Activated T-helper 17 cell treated with anti-CD3 and anti-CD28 coated beads, Interleukin-2, amount 50 U/mL, for 72 hours (primary cell): Measurements from ENCODE around the gene EXOC6. TPM values are rescaled to one million over a fixed set of nuclear protein-coding genes. Genes with fewer than 3 reads are reported as not detected.
"Not testable (repeated sequence)": the region's sequence is repeated elsewhere in the genome, so short reads cannot be mapped to it uniquely, and the experiment has no call there.

Source experiments
- ATAC-seq: fragments of 150-1000 bp; cut with Tn5 transposase; replicated peaks from 2 replicates; pipeline ENCODE4 v1.10.0; 2021; ENCODE audit warnings: mild to moderate bottlenecking, moderate library complexity
- H3K27ac Mint-ChIP-seq: one replicate; pipeline ENCODE4 v1.8.0; 2022; ENCODE audit warnings: mixed read lengths
- H3K27me3 Mint-ChIP-seq: one replicate; pipeline ENCODE4 v1.8.0; 2022; ENCODE audit warnings: mixed read lengths
- H3K36me3 Mint-ChIP-seq: one replicate; pipeline ENCODE4 v1.8.0; 2022; ENCODE audit warnings: low read depth, mild to moderate bottlenecking, mixed read lengths
- H3K4me1 Mint-ChIP-seq: one replicate; pipeline ENCODE4 v1.8.0; 2022; ENCODE audit warnings: mixed read lengths
- H3K4me3 Mint-ChIP-seq: one replicate; pipeline ENCODE4 v1.8.0; 2022; ENCODE audit warnings: mild to moderate bottlenecking, mixed read lengths
- H3K9me3 Mint-ChIP-seq: one replicate; pipeline ENCODE4 v1.8.0; 2022; ENCODE audit warnings: mixed read lengths
- total RNA-seq, 2 donors: library from RNA; stranded (reverse); gene quantifications; one replicate each; pipeline ENCODE4 v1.2.3, GENCODE V29; 2022

EXOC6 gene
- total RNA-seq, 2 donors from 2014 or later: 9.8 to 12.1 TPM

DNA sequence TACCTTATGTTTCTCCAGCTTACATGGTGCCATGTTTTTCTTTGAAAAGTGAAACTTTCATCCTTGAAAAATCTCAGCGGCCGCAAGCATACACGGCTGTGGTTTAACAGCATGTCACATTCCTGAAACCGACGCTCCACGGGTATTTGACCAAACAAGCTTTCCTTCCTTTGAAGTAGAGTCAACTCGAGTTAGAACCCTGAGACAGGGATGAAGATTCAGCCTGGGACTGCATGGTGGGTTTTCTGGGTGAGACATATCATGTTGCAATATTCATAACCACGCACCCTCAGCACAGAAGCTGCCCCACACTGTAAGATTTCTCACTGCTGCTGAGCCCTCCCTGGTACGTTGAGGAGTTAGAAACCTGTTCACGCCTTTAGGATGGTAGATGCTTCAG, 233.5 kb downstream of the EXOC6 start:
- Mint-ChIP-seq H3K27ac (no peak overlapping the region), H3K27me3 (peaks cover 28% of the 10 kb centered on the region), H3K4me3 (no peak overlapping the region), H3K9me3 (no peaks in the 10 kb centered on the region), H3K36me3 (no peaks in the 10 kb centered on the region), H3K4me1 (peaks cover 5% of the 10 kb centered on the region)
- no peak for ATAC-seq

DNA sequence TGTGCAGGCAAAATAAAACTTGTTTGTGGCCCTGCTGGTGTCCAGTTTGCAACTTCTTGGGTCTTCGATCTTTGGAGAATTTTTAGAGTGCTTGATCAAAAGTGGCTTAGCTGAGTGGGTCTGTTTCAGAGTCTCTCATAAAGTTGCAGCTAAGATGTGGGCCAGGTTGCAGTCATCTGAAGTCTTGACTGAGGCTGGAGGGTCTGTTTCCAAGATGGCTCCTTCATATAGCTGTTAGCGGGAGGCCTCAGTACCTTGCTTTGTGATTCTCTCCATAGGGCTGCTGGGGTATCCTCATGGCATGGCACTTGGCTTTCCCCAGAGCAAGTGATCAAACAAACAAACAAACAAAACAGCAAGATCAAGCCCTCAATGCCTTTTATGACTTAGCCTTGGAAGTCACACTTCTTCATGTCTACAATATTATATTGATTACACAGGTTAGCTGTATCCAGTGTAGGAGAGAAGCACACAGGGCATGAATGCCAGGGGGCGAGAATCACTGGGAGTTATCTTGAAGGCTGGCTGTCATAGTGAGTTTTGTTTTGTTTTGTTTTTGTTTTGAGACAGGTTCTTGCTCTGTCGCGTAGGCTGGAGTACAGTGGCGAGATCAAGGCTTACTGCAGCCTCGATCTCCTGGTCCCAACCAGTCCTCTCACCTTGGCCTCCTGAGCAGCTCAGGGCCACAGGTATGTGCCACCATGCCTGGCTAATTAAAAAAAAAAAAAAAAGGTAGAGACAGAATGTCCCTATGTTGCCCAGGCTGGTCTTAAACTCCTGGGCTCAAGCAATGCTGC, 235.6 kb downstream of the EXOC6 start:
- ATAC-seq: no peak
- H3K9me3 Mint-ChIP-seq: no peaks in the 10 kb centered on the region
- H3K4me1 Mint-ChIP-seq: peaks cover 5% of the 10 kb centered on the region
- H3K36me3 Mint-ChIP-seq: no peaks in the 10 kb centered on the region
- H3K27me3 Mint-ChIP-seq: peaks cover 29% of the 10 kb centered on the region
- H3K27ac Mint-ChIP-seq: no peak overlapping the region
- no peak overlapping the region for H3K4me3 Mint-ChIP-seq

- Mint-ChIP-seq H3K4me3 (no peak overlapping the region), H3K4me1 (no peaks in the 10 kb centered on the region), H3K27me3 (peaks cover 21% of the 10 kb centered on the region), H3K27ac (no peak overlapping the region), H3K36me3 (no peaks in the 10 kb centered on the region), H3K9me3 (no peaks in the 10 kb centered on the region)
- no peak for ATAC-seq
These were observed 237.0 kb downstream of the EXOC6 start for GRCh38 chr10:93085272-93085859.

DNA sequence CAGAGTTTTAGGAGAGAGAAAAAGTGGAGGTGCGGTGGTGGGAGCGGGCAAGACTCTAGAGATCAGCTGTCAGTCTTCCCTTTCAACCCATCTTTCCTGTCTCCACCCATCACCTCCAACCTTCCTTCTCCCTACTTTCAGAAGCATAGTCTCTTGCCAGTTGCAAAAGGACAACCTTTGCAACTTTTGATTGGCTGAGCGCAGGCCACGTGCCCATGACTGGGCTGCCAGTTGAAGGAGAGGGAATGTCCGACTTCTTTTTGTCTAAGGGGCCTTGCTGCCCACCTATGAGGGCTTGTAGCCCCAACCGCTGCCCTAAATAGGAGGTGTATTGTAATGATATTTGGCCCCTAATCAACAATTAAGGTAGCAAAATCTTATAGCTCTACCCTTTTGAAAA, 238.0 kb downstream of the EXOC6 start:
- H3K9me3 Mint-ChIP-seq: no peaks in the 10 kb centered on the region
- no peak overlapping the region for H3K27ac Mint-ChIP-seq
- H3K36me3 Mint-ChIP-seq: no peaks in the 10 kb centered on the region
- no peak overlapping the region for H3K4me3 Mint-ChIP-seq
- no peak for ATAC-seq
- peaks cover 17% of the 10 kb centered on the region for H3K27me3 Mint-ChIP-seq
- no peaks in the 10 kb centered on the region for H3K4me1 Mint-ChIP-seq

DNA sequence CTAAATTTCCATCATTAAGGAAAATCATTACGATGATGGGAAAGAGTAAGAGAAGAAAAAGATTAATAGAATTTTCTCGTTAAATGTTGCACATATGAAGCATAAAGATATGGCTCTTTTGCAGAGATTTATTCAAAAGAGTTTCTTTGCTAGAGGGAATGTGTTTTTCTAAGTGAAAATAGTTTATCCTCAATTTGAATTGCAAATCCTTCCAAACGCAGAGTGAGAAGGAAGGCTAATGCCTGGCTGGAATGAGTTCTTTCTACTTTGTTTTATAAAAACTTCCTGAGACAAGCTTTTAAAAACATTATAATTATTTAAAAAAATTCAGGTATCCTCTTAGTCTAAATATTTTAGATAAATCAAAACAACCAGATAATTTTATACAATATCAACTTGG, 239.5 kb downstream of the EXOC6 start:
- H3K36me3 Mint-ChIP-seq: no peaks in the 10 kb centered on the region
- H3K27me3 Mint-ChIP-seq: peaks cover 16% of the 10 kb centered on the region
- no peak for ATAC-seq
- no peak overlapping the region for H3K27ac Mint-ChIP-seq
- no peak overlapping the region for H3K4me3 Mint-ChIP-seq
- H3K9me3 Mint-ChIP-seq: no peaks in the 10 kb centered on the region
- no peaks in the 10 kb centered on the region for H3K4me1 Mint-ChIP-seq

DNA sequence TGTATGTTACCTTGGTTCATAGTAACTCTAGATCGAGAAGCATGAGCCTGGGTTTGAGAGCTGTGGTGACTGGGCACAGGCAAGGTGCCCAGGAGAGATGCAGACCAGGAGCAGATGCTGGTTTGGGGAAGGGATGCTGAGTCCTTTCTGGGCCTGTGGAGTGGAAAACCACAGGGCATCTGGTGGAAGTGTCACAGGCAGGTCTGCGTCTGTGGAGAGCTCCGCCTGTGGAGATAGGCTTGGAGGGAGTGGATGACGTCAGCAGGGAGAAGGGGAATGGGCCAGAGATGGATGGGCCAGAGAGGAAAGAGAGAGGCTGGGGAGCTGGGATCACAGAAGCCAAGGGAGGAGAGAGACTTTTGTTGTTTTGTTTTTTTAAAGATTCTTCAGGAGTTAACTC, 240.1 kb downstream of the EXOC6 start:
- H3K4me1 Mint-ChIP-seq: no peaks in the 10 kb centered on the region
- no peak overlapping the region for H3K27ac Mint-ChIP-seq
- no peaks in the 10 kb centered on the region for H3K9me3 Mint-ChIP-seq
- H3K27me3 Mint-ChIP-seq: peaks cover 16% of the 10 kb centered on the region
- ATAC-seq: no peak
- H3K36me3 Mint-ChIP-seq: no peaks in the 10 kb centered on the region
- no peak overlapping the region for H3K4me3 Mint-ChIP-seq

- no peak for ATAC-seq
- no peaks in the 10 kb centered on the region for H3K4me1 Mint-ChIP-seq
- H3K9me3 Mint-ChIP-seq: no peaks in the 10 kb centered on the region
- no peak overlapping the region for H3K4me3 Mint-ChIP-seq
- no peaks in the 10 kb centered on the region for H3K36me3 Mint-ChIP-seq
- H3K27me3 Mint-ChIP-seq: peaks cover 16% of the 10 kb centered on the region
- H3K27ac Mint-ChIP-seq: no peak overlapping the region
These were observed 242.3 kb downstream of the EXOC6 start for GRCh38 chr10:93090619-93091018.

DNA sequence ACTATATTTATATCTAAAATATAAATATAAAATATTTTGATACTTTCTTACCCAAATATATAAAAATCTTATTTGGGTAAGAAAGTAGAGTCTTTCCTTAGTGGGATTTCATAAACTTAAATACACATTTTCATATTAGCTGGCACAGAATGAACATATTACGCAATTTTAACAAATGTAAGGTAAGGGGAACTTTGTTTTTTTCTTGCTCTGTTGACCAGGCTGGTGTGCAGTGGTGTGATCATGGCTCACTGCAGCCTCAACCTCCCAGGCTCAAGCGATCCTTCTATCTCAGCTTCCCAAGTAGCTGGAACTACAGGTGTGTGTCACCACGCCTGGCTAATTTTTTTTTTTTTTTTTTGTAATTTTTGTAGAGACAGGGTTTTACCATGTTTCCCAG, 243.6 kb downstream of the EXOC6 start:
- H3K9me3 Mint-ChIP-seq: no peaks in the 10 kb centered on the region
- H3K4me1 Mint-ChIP-seq: no peaks in the 10 kb centered on the region
- ATAC-seq: no peak
- H3K27ac Mint-ChIP-seq: no peak overlapping the region
- H3K36me3 Mint-ChIP-seq: no peaks in the 10 kb centered on the region
- H3K4me3 Mint-ChIP-seq: no peak overlapping the region
- peaks cover 12% of the 10 kb centered on the region for H3K27me3 Mint-ChIP-seq

DNA sequence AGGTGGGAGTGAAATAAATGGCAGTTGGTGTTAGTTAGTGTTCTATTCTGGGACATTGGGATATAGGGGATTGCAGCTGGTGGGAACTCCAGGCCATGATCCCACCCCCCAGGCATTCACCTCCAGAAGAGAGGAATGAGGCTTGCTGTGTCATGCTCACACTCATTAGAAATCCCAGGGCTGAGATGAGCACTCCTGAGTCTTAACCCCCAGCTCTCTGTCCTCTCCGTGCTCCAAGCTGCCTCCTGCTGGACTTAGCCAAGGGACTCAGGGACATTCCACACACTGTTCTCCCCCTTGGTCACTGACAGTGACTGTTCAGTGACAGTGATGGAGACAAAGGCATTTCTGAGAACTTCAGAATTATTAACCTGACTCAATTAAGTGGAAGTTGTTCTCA, 246.9 kb downstream of the EXOC6 start:
- no peak overlapping the region for H3K4me3 Mint-ChIP-seq
- no peak for ATAC-seq
- H3K36me3 Mint-ChIP-seq: no peaks in the 10 kb centered on the region
- no peaks in the 10 kb centered on the region for H3K9me3 Mint-ChIP-seq
- H3K27ac Mint-ChIP-seq: no peak overlapping the region
- H3K4me1 Mint-ChIP-seq: no peaks in the 10 kb centered on the region
- peaks cover 3% of the 10 kb centered on the region for H3K27me3 Mint-ChIP-seq

- ATAC-seq: no peak
- Mint-ChIP-seq H3K27me3 (peaks cover 3% of the 10 kb centered on the region), H3K9me3 (no peaks in the 10 kb centered on the region), H3K36me3 (no peaks in the 10 kb centered on the region), H3K4me1 (no peaks in the 10 kb centered on the region), H3K4me3 (no peak overlapping the region), H3K27ac (no peak overlapping the region)
These were observed 248.6 kb downstream of the EXOC6 start for GRCh38 chr10:93096901-93097300.

- ATAC-seq: no peak
- Mint-ChIP-seq H3K4me3 (no peak overlapping the region), H3K27me3 (peaks cover 3% of the 10 kb centered on the region), H3K27ac (no peak overlapping the region), H3K4me1 (no peaks in the 10 kb centered on the region), H3K9me3 (no peaks in the 10 kb centered on the region), H3K36me3 (no peaks in the 10 kb centered on the region)
These were observed 249.1 kb downstream of the EXOC6 start for GRCh38 chr10:93097386-93097785.

DNA sequence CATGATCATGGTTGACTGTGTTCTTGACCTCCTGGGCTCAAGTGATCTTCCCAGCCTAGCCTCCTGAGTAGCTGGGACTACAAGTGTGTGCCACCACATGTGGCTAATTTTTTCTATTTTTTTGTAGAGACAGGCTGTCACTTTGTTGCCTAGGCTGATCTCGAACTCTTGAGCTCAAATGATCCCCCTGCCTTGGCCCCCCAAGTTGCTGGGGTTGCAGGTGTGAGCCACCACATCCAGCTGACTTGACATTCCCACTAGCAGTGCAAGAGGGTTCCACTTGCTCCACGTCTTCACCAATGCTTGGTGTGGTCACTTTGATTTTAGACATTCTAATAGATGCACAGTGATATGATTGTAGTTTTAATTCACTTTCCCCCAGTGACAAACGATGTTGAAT, 250.5 kb downstream of the EXOC6 start:
- no peaks in the 10 kb centered on the region for H3K36me3 Mint-ChIP-seq
- no peaks in the 10 kb centered on the region for H3K9me3 Mint-ChIP-seq
- no peaks in the 10 kb centered on the region for H3K4me1 Mint-ChIP-seq
- no peaks in the 10 kb centered on the region for H3K27me3 Mint-ChIP-seq
- H3K27ac Mint-ChIP-seq: no peak overlapping the region
- H3K4me3 Mint-ChIP-seq: no peak overlapping the region
- ATAC-seq: no peak

DNA sequence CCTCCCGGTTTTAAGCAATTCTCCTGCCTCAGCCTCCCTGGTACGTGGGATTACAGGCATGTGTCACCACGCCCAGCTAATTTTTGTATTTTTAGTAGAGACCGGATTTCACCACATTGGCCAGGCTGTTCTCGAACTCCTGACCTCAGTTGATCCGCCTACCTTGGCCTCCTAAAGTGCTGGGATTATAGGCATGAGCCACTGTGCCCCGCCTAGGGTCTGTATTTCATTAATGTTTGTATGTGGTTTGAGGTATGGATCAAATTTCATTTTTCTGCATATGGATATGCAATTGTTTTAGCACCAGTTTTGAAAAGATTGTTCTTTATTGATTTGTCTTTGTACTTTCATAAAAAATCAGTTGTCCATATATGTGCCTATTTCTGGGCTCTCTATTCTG, 251.3 kb downstream of the EXOC6 start:
- H3K4me1 Mint-ChIP-seq: no peaks in the 10 kb centered on the region
- no peaks in the 10 kb centered on the region for H3K27me3 Mint-ChIP-seq
- H3K9me3 Mint-ChIP-seq: no peaks in the 10 kb centered on the region
- no peak overlapping the region for H3K4me3 Mint-ChIP-seq
- no peak for ATAC-seq
- H3K36me3 Mint-ChIP-seq: no peaks in the 10 kb centered on the region
- H3K27ac Mint-ChIP-seq: no peak overlapping the region

- H3K27me3 Mint-ChIP-seq, H3K27ac Mint-ChIP-seq, H3K4me3 Mint-ChIP-seq, H3K36me3 Mint-ChIP-seq, H3K4me1 Mint-ChIP-seq, H3K9me3 Mint-ChIP-seq, ATAC-seq: not testable (repeated sequence)
These were observed 252.8 kb downstream of the EXOC6 start for GRCh38 chr10:93101148-93101547.

DNA sequence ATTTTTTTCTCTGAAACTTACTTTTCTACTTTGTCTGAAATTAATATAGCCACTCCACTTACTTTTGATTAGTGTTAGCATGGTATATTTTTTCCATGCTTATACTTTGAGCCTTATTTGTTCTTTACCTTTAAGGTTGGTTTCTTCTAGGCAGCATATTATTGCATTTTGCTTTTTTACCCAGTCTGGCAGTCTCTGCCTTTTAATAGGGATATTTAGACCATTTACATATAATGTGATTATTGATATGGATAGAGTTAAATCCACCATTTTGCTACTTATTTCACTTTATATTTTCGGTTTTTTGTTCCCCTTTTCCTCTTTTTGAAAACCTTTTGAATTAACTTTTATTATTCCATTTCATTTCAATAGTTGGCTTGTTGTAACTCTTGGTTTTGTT, 255.6 kb downstream of the EXOC6 start:
- no peaks in the 10 kb centered on the region for H3K4me1 Mint-ChIP-seq
- no peaks in the 10 kb centered on the region for H3K9me3 Mint-ChIP-seq
- no peaks in the 10 kb centered on the region for H3K36me3 Mint-ChIP-seq
- no peaks in the 10 kb centered on the region for H3K27me3 Mint-ChIP-seq
- no peak overlapping the region for H3K4me3 Mint-ChIP-seq
- no peak for ATAC-seq
- no peak overlapping the region for H3K27ac Mint-ChIP-seq
